ENCODE data around the gene SYT11. TPM values are rescaled to one million over a fixed set of nuclear protein-coding genes. Genes with fewer than 3 reads are reported as not detected.

The SYT11 gene
- total and polyA plus RNA-seq, 9 of the 15 experiments (the other 6 are each of a cell fraction or from before 2014, with no cell fraction given): 0.05 to 0.18 (median 0.11) TPM

- WGBS (ENCODE audit: insufficient coverage, low coverage, missing lambda C conversion rate): 18% methylated on average over 2 of the region's 2 CpGs
- no peaks in the 10 kb centered on the region for H3K27me3 ChIP-seq (ENCODE audit: control insufficient read depth in 2 of 2, insufficient read depth in 2 of 2, low read length in 2 of 2)
- no peaks in the 10 kb centered on the region for H3K79me2 ChIP-seq (ENCODE audit: control insufficient read depth, insufficient read depth, low read length)
- no peak overlapping the region for H3K27ac ChIP-seq (ENCODE audit: extremely low read depth, low read depth, low read length)
- in situ Hi-C loops (cut with MboI): no loop called here
- H4K20me1 ChIP-seq (replicated peaks; ENCODE audit: control insufficient read depth, insufficient read depth, low read length): no peaks in the 10 kb centered on the region
- DNase-seq (ENCODE audit: extremely low read depth in 1 of 4, low spot score in 3 of 4) (no peak), FAIRE-seq (no peak), ATAC-seq (no peak)
- no peak overlapping the region for H3K4me3 ChIP-seq
- no peak overlapping the region for H3K9ac ChIP-seq (ENCODE audit: insufficient read depth in 1 of 2, low read depth in 2 of 2, low read length in 2 of 2)
- H3K4me2 ChIP-seq (ENCODE audit: insufficient read depth, low read length): no peak overlapping the region
- BruUV-seq (replicated peaks): no TSS peak
- intact Hi-C loops (cut with micrococcal nuclease): no loop called here
- no peaks in the 10 kb centered on the region for H3K36me3 ChIP-seq (ENCODE audit: control insufficient read depth, insufficient read depth, low read length)
- ChIA-PET POLR2A (interaction anchor here (0.5 to 1.3 kb wide), 4 partner anchors 15 to 238 kb away, joined by 3 to 4 read pairs (median 3); no protein-coding TSS in a partner anchor), CTCF (ENCODE audit: low intra/inter-chr PET ratio) (no interaction called here)
- no peaks in the 10 kb centered on the region for H3K9me1 ChIP-seq (ENCODE audit: control insufficient read depth, insufficient read depth, low read length)
- H3K4me1 ChIP-seq (replicated peaks in 1 of 2; ENCODE audit: control insufficient read depth in 2 of 2, insufficient read depth in 2 of 2, low read length in 2 of 2): peaks cover 0 to 11% of the 10 kb centered on the region in 2 experiments; a peak in 3 of 5 replicates
- no peak overlapping the region for H2AFZ ChIP-seq (ENCODE audit: low read depth, low read length)
- no peaks in the 10 kb centered on the region for H3K9me3 ChIP-seq (replicated peaks; ENCODE audit: control insufficient read depth, insufficient read depth, low read depth, low read length)
- TF ChIP-seq, protein P1, sequence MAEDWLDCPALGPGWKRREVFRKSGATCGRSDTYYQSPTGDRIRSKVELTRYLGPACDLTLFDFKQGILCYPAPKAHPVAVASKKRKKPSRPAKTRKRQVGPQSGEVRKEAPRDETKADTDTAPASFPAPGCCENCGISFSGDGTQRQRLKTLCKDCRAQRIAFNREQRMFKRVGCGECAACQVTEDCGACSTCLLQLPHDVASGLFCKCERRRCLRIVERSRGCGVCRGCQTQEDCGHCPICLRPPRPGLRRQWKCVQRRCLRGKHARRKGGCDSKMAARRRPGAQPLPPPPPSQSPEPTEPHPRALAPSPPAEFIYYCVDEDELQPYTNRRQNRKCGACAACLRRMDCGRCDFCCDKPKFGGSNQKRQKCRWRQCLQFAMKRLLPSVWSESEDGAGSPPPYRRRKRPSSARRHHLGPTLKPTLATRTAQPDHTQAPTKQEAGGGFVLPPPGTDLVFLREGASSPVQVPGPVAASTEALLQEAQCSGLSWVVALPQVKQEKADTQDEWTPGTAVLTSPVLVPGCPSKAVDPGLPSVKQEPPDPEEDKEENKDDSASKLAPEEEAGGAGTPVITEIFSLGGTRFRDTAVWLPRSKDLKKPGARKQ (CRISPR knock-in tag; IDR thresholded peaks at IDR 0.05): no peak
- TF ChIP-seq SMARCB1 (IDR thresholded peaks at IDR 0.05; ENCODE audit: insufficient read length, low read depth) (no peak), NFYB (IDR thresholded peaks at IDR 0.05; ENCODE audit: extremely low read depth, insufficient read length) (no peak), DLX4 (CRISPR knock-in tag; IDR thresholded peaks at IDR 0.05) (no peak), TOE1 (IDR thresholded peaks at IDR 0.05; ENCODE audit: borderline replicate concordance) (no peak), TOE1 (CRISPR knock-in tag; IDR thresholded peaks at IDR 0.05; ENCODE audit: borderline replicate concordance, low read depth) (no peak), CHD4 (IDR thresholded peaks at IDR 0.05; ENCODE audit: insufficient read depth, insufficient replicate concordance, low read depth, low read length, poor library complexity, severe bottlenecking) (no peak), HINFP (tag; conservative IDR thresholded peaks at IDR 0.05; ENCODE audit: low read depth) (no peak), ARID3B (CRISPR knock-in tag; IDR thresholded peaks at IDR 0.05; ENCODE audit: borderline replicate concordance) (no peak), ATF3 (IDR thresholded peaks at IDR 0.05) (no peak), ATF3 (CRISPR knock-in tag; conservative IDR thresholded peaks at IDR 0.05) (no peak), ARNT (IDR thresholded peaks at IDR 0.05) (no peak), WHSC1 (IDR thresholded peaks at IDR 0.05; ENCODE audit: low read length) (no peak), OTX1 (CRISPR knock-in tag; IDR thresholded peaks at IDR 0.05) (no peak), ZNF124 (CRISPR knock-in tag; IDR thresholded peaks at IDR 0.05) (no peak), ZBTB8A (IDR thresholded peaks at IDR 0.05; ENCODE audit: partially characterized antibody) (no peak)
Measured at GRCh38 chr1:155889566-155889965, 30.2 kb downstream of the SYT11 start.
